Inflammatory macrophage treated with lipopolysaccharide for 4 hours (primary cell): Measurements from ENCODE around the gene ABLIM1.

Source experiments
- DNase-seq: peaks from one replicate; pipeline ENCODE4 v3.0.0-alpha.2; 2020

ABLIM1 gene

GRCh38 chr10:114575417-114576131 is 82.5 kb downstream of the ABLIM1 start:
- DNase-seq, result no peak

- no peak for DNase-seq
Observed at GRCh38 chr10:114573330-114574045, 84.6 kb downstream of the ABLIM1 start.

- DNase-seq, result no peak
Observed at GRCh38 chr10:114571316-114571999, 86.6 kb downstream of the ABLIM1 start.

- DNase-seq, result no peak
Observed at GRCh38 chr10:114566064-114566463, 92.0 kb downstream of the ABLIM1 start.

- no peak for DNase-seq
Observed at GRCh38 chr10:114565066-114565465, 93.0 kb downstream of the ABLIM1 start.

GRCh38 chr10:114561008-114561523 is 97.0 kb downstream of the ABLIM1 start:
- DNase-seq, result no peak

GRCh38 chr10:114560144-114560543 is 97.9 kb downstream of the ABLIM1 start:
- no peak for DNase-seq

GRCh38 chr10:114559636-114560035 is 98.4 kb downstream of the ABLIM1 start:
- DNase-seq, result no peak

GRCh38 chr10:114557854-114558253 is 100.2 kb downstream of the ABLIM1 start:
- DNase-seq, result no peak

- no peak for DNase-seq
Observed at GRCh38 chr10:114556236-114557122, 101.6 kb downstream of the ABLIM1 start.

GRCh38 chr10:114553436-114553835 is 104.6 kb downstream of the ABLIM1 start:
- DNase-seq, result peak; percentile 26

GRCh38 chr10:114552050-114552449 is 106.0 kb downstream of the ABLIM1 start:
- no peak for DNase-seq

GRCh38 chr10:114551636-114551972 is 106.5 kb downstream of the ABLIM1 start:
- DNase-seq, result no peak

GRCh38 chr10:114550756-114551635 is 107.1 kb downstream of the ABLIM1 start:
- peak; percentile 57 for DNase-seq

GRCh38 chr10:114548662-114549061 is 109.4 kb downstream of the ABLIM1 start:
- DNase-seq, result peak; percentile 21

GRCh38 chr10:114547514-114547913 is 110.6 kb downstream of the ABLIM1 start:
- no peak for DNase-seq

GRCh38 chr10:114547056-114547455 is 111.0 kb downstream of the ABLIM1 start:
- no peak for DNase-seq

- DNase-seq, result no peak
Observed at GRCh38 chr10:114545819-114546218, 112.3 kb downstream of the ABLIM1 start.

GRCh38 chr10:114545071-114545470 is 113.0 kb downstream of the ABLIM1 start:
- no peak for DNase-seq

GRCh38 chr10:114544045-114544659 is 113.9 kb downstream of the ABLIM1 start:
- DNase-seq, result no peak

- no peak for DNase-seq
Observed at GRCh38 chr10:114543456-114543855, 114.6 kb downstream of the ABLIM1 start.
